ENCODE results near the gene NOTCH2.

GRCh38 chr1:119940697-119941096, 128.8 kb downstream of the NOTCH2 start:
- TF ChIP-seq CTCF (conservative IDR thresholded peaks at IDR 0.05) (no peak), ZFX (IDR thresholded peaks at IDR 0.05) (no peak)

Data from C4-2B (cell line).